Right kidney (tissue), 1 donor: ENCODE measurements around the gene MNAT1.
"Not testable (repeated sequence)": the region's sequence is repeated elsewhere in the genome, so short reads cannot be mapped to it uniquely, and the experiment has no call there.

Experiments
- DNase-seq: peaks from one replicate; pipeline ENCODE4 v3.0.0-alpha.2; 2016

The MNAT1 gene

DNA sequence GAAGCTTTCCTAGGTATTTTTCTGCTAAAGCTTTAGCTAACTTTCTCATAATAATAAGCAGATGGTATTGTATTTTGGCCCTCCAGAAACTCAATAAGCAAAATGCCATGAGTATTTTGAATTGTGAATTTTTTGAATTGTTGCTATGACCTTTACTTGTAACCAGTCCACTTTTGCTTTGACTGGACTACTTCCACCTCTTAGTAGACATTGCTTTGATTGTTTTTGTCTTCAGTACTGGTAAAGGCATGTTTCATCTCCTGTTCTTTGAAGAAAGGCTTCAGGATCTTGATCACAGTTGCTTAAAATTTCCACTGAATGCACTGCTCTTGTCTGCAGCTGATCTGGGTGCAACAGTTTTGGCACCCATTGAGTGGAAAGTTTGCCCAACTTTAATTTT, 144.0 kb downstream of the MNAT1 start:
- no peak for DNase-seq

GRCh38 chr14:60882219-60882618, 147.7 kb downstream of the MNAT1 start:
- DNase-seq: no peak

DNA sequence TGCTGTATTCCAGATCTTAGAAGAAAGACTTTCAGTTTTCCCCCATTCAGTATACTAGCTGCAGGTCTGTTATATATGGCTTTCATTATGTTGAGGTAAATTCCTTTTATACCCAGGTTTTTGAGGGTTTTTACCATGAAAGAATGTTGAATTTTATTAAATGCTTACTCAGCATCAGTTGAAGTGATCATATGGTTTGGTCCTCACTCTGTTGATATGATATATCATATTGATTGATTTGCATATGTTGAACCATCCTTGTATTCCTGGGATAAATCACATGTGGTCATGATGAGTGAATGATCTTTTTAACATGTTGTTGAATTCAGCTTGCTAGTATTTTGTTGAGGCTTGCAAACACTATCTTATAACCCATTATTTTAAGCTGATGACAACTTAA, 149.6 kb downstream of the MNAT1 start:
- DNase-seq: no peak

DNA sequence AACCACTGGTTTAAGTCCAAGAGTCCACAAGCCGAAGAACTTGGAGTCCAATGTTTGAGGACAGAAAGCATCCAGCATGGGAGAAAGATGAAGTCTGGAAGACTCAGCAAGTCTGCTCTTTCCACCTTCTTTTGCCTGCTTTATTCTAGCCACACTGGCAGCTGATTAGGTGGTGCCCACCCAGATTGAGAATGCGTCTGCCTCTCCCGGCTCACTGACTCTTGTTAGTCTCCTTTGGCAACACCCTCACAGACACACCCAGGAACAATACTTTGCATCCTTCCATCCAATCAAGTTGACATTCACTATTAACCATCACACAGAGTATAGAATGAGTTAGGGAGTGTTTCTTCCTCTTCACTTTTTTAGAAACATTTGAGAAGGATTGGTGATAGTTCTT, 156.1 kb downstream of the MNAT1 start:
- not testable (repeated sequence) for DNase-seq

DNA sequence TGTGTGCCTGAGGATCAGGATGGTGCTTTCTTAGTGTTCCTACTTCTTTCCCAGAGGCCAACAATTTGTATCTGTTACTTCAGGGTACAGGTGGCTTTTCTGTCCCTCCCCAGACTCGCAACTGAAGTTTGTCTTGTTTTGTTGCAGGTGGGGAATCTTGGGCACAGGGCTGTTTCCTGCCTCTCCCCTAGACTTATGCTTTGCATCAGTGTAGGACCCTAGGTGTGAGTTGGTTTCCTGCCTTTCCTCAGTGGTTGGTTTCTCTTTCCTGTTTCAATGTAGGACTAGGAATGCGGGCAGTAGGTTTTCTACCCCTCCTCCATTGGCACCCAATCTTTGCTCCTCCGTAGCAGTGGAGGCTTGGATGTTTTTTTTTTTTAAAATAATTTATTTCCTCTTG, 159.3 kb downstream of the MNAT1 start:
- no peak for DNase-seq

GRCh38 chr14:60904381-60904780, 169.8 kb downstream of the MNAT1 start:
- no peak for DNase-seq

DNA sequence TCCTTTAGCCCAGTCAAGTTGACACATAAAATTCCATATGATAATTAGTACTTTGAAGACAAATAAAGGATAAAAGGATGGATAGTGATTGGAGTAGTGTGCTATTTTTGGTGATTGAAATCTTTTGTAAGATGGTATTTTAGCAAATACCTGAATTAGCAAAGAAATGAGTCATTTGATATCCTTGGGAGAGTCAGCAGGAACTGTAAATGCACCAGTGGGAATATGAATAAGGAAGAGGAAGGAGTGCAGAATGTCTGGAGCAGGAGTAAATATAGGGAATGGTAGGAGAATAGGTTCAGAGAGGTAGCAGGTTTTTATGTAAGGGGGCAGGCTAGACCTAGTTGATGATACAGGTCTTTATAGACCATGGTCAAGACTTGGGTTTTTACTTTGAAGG, 171.4 kb downstream of the MNAT1 start:
- DNase-seq: no peak

- DNase-seq: no peak
Measured at GRCh38 chr14:60915781-60916180, 181.2 kb downstream of the MNAT1 start.

- DNase-seq: no peak
Measured at GRCh38 chr14:60922050-60922449, 187.5 kb downstream of the MNAT1 start.

DNA sequence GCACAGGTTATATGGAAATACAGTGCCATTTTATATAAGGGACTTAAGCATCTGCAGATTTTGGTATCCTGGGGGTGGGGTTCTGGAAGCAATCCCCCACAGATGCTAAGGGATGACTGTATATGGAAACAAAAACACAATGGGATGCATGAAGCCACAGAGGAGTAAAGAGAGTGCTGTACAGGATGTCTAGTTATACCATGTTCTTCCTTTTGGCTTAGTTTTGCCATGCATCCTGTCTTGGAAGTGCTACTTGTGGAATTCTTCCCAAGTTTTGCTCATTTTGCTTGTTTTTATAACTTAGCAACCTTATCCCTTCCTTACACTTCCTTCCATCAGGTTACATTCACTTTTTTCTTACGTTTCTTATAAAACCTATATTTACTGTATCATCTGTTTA, 190.7 kb downstream of the MNAT1 start:
- no peak for DNase-seq

DNA sequence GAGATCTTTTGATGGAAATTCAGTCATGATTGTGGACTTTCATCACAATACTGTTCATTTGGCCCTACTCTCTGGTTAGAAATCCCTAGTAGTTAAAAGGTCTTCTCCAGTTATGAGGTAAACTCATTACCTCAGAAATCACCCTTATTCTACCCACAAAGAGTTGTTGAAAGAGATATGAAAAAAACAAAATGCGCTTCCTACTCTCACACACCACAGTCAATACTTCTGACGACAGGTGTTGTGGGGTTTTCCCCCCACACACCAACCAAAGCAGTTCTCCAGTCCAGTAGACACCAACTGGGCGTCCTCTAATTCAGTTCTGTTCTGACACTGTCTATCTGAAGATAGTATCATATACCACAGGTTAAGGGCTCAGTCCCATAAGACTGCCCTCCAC, 191.4 kb downstream of the MNAT1 start:
- no peak for DNase-seq

DNA sequence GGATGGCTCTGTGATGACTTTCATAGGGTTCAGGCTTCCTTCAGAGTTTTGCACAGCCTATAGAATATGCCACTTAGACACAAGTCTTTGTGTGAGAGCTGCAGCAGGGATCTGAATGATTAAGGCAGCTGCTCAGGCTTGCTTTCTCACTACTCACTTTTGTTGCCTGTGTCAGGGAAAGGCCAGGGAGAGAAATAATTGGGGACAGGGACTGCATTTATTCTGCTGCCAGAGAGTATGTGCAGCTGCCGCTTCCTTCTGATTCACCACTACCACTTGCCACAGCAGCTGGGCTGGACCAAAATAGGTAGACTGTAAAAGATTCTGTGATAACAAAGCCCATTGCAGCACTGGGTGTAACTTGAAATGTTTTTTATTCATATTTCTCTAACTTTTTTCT, 196.7 kb downstream of the MNAT1 start:
- DNase-seq: no peak

DNA sequence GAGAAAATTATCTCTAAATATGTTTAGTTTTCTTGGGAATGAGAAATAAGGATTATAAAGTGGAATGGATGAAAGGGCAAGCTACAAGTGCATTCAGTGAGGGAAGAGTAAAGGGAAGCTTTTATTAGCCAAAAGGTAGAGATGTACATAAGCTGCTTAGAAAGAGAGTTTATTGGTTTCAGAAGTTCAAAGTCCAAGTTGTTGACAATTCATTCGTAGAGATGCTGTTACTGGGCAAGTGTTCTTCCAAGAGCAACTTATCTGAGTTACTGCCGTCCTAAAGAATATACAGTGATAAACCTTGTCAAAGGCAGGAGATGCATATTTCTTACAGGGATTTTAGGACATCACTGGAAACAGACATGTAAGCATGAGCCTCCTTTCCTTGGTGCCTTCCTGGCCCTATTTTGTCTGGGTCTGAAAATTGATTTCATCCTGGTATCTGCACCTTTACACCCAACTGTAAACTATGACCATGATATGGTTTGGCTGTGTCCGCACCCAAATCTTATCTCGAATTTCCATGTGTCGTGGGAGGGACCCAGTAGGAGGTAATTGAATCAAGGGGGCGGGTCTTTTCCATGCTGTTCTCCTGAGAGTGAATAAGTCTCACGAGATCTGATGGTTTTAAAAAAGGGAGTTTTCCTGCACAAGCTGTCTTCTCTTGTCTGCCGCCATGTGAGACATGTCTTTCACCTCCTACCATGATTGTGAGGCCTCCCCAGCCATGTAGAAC, 199.5 kb downstream of the MNAT1 start:
- DNase-seq: no peak

- DNase-seq: no peak
Measured at GRCh38 chr14:60935319-60935718, 200.8 kb downstream of the MNAT1 start.

DNA sequence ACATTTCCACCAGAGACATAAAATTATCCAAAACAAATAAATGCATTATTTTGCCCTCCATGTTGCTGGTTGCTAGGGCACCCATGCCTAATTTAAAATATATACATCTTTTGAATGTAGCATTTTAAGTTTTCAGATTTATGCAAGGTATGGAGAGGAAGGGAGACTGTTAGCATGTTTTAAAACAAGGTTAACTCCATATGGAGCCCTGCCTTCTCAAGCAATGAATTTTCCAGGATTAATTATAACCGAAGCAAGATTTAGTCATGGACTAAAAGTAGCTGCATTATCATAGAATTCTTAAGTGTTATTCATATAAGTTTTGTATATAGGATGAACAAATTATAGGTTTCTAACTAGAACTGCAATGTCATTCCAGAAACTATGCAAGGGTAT, 209.1 kb downstream of the MNAT1 start:
- DNase-seq: no peak

DNA sequence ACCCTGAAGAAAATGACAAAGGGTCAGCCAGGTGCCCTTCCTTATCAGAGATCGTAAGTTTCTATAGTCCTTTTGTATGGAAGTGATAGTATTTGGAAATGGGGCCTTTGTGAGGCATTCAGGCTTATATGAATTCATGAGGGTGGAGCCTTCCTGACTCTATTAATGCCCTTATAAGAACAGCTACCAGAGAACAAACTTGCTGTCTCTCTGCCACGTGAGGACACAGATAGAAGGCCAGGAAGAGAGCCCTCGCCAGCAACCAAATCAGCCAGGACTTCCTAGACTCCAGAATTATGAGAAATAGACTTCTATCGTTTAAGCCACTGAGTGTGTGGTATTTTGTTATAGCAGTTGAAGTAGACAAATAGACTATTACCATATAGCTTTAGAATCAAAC, 209.6 kb downstream of the MNAT1 start:
- DNase-seq: no peak

DNA sequence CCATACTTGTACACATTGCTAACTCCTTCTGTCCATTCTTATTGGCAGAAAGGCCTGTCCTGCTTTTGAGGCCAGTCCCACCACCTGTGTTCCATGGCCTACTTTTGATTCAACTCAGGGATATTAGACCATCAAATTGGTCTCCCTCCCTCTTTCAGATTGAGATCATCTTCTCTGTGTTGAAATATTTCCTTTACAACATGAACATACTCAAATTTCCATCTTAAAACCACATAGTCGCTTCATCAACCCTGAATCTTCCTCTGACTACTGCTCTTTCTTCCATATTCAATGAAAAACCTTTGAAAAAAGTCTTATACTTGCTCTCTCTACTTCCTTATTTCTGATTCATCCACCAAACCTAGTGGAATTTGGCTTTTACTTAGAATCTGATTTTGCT, 211.4 kb downstream of the MNAT1 start:
- no peak for DNase-seq

DNA sequence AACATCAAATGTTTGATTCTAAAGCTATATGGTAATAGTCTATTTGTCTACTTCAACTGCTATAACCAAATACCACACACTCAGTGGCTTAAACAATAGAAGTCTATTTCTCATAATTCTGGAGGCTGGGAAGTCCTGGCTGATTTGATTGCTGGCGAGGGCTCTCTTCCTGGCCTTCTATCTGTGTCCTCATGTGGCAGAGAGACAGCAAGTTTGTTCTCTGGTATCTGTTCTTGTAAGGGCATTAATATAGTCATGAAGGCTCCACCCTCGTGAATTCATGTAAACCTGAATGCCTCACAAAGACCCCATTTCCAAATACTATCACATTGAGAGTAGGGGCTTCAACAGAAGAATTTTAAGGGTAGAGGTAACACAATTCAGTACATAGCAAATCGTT, 212.2 kb downstream of the MNAT1 start:
- DNase-seq: no peak

DNA sequence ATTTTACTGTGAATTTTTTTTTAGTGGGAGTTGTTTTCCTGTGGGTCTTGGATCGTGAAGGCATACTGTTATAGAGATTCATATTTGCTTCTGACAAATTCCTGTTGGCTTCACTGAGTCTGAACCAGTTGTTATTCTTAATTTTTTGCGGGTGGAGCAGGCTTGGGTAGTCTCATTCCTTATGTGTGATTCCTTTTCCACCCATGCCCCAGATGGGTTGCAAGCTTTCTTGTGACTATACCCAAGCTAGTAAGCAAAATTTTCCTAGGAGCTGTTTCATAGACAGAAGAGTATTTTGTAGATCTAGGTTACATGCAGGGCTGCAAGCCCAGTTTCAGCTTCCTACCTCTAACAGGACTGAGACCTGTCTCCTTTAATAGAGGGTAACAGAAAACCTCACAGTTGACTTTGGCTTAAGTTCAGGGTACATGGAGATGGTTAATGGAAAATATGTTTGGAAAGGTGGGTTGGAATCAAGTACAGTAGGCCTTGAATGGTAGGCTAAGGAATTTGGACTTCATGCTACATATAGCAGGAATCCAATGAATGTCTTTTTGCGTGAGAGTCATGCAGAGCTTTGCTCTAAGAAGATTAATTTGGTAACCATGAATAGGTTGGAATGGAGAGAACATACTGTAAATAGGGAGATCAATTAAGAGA, 217.3 kb downstream of the MNAT1 start:
- no peak for DNase-seq

GRCh38 chr14:60956202-60956601, 221.6 kb downstream of the MNAT1 start:
- DNase-seq: no peak

GRCh38 chr14:60956632-60957031, 222.1 kb downstream of the MNAT1 start:
- no peak for DNase-seq

GRCh38 chr14:60958146-60958545, 223.6 kb downstream of the MNAT1 start:
- DNase-seq: no peak

DNA sequence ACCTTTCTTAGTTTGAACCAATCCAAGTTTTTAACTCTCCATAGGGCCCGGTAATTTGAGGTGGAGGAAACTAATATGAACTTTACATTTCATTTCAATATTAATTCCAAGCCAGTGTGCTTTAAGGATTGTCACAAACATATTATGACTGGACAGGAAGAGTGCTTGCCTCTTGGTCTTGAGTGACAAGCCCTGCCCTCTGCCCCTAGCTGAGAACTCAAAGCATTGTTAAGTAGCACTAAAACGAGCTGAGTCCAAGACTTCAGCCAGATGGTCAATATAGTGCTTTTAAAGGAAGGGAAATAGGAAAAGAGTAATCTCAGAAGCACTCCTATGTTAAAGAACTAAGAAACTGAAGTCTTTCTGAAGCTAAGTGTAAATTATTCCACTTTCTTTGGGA, 229.2 kb downstream of the MNAT1 start:
- no peak for DNase-seq

- no peak for DNase-seq
Measured at GRCh38 chr14:60964904-60965303, 230.3 kb downstream of the MNAT1 start.
